Calu3 (cell line): Measurements from ENCODE around the gene MAGI1. TPM values are rescaled to one million over a fixed set of nuclear protein-coding genes. Genes with fewer than 3 reads are reported as not detected.
"Not testable (repeated sequence)": the region's sequence is repeated elsewhere in the genome, so short reads cannot be mapped to it uniquely, and the experiment has no call there.

Experiments
- BruUV-seq: library from RNA; stranded (reverse); fragments of 400-500 nt; replicated peaks from 2 replicates; lab custom pipeline; 2021; lab: Mats Ljungman, UMichigan
- CTCF ChIA-PET: fragments of 300-600 bp; sonication (Branson Sonifier 250); formaldehyde crosslinking; loops from one replicate; lab custom pipeline; 2022; ENCODE audit warnings: antibody characterized with exemption; lab: Charles Lee
- DNase-seq: peaks from one replicate; pipeline ENCODE4 v3.0.0; 2022
- H3K27ac Mint-ChIP-seq: one replicate; pipeline ENCODE4 v1.8.0; 2022; ENCODE audit warnings: mixed read lengths; ENCODE audit not compliant: unreplicated experiment
- H3K27me3 Mint-ChIP-seq: one replicate; pipeline ENCODE4 v1.8.0; 2022; ENCODE audit warnings: mixed read lengths; ENCODE audit not compliant: unreplicated experiment
- H3K36me3 Mint-ChIP-seq: one replicate; pipeline ENCODE4 v1.8.0; 2022; ENCODE audit warnings: mild to moderate bottlenecking, moderate library complexity, mixed read lengths; ENCODE audit not compliant: insufficient read depth, unreplicated experiment
- H3K4me1 Mint-ChIP-seq: one replicate; pipeline ENCODE4 v1.8.0; 2022; ENCODE audit warnings: mild to moderate bottlenecking, low read depth, mixed read lengths; ENCODE audit not compliant: unreplicated experiment
- H3K4me3 Mint-ChIP-seq: one replicate; pipeline ENCODE4 v1.8.0; 2022; ENCODE audit warnings: mild to moderate bottlenecking, low read depth, moderate library complexity, mixed read lengths; ENCODE audit not compliant: unreplicated experiment
- H3K9me3 Mint-ChIP-seq: one replicate; pipeline ENCODE4 v1.8.0; 2022; ENCODE audit warnings: low read depth, mixed read lengths; ENCODE audit not compliant: unreplicated experiment
- intact Hi-C: fragments of 100-400 bp; cut with micrococcal nuclease; formaldehyde crosslinking; loops from one replicate; pipeline ENCODE4 v1.10.0; 2022; ENCODE audit not compliant: unreplicated experiment
- total RNA-seq: library from RNA; stranded (reverse); gene quantifications from 2 replicates; pipeline ENCODE4 v1.2.3, GENCODE V29; 2022
- TF ChIP-seq, protein P1 (sequence below): fragments of 200-600 bp; IDR thresholded peaks from one replicate; pipeline ENCODE4 v1.8.0; 2022; ENCODE audit warnings: antibody characterized with exemption; ENCODE audit not compliant: unreplicated experiment

Gene MAGI1
- total RNA-seq, 1 experiment from 2014 or later, result 76.4 TPM

GRCh38 chr3:65720989-65721737 lies 317.6 kb downstream of the MAGI1 start:
- TF ChIP-seq, protein P1, sequence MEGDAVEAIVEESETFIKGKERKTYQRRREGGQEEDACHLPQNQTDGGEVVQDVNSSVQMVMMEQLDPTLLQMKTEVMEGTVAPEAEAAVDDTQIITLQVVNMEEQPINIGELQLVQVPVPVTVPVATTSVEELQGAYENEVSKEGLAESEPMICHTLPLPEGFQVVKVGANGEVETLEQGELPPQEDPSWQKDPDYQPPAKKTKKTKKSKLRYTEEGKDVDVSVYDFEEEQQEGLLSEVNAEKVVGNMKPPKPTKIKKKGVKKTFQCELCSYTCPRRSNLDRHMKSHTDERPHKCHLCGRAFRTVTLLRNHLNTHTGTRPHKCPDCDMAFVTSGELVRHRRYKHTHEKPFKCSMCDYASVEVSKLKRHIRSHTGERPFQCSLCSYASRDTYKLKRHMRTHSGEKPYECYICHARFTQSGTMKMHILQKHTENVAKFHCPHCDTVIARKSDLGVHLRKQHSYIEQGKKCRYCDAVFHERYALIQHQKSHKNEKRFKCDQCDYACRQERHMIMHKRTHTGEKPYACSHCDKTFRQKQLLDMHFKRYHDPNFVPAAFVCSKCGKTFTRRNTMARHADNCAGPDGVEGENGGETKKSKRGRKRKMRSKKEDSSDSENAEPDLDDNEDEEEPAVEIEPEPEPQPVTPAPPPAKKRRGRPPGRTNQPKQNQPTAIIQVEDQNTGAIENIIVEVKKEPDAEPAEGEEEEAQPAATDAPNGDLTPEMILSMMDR, result no peak
- no TSS peak for BruUV-seq
- Mint-ChIP-seq H3K4me3 (no peak overlapping the region), H3K27ac (no peak overlapping the region), H3K9me3 (no peaks in the 10 kb centered on the region), H3K4me1 (peaks cover 19% of the 10 kb centered on the region), H3K27me3 (no peaks in the 10 kb centered on the region), H3K36me3 (no peaks in the 10 kb centered on the region)
- CTCF ChIA-PET, result no interaction called here
- DNase-seq, result no peak
- intact Hi-C loops, result no loop called here

DNA sequence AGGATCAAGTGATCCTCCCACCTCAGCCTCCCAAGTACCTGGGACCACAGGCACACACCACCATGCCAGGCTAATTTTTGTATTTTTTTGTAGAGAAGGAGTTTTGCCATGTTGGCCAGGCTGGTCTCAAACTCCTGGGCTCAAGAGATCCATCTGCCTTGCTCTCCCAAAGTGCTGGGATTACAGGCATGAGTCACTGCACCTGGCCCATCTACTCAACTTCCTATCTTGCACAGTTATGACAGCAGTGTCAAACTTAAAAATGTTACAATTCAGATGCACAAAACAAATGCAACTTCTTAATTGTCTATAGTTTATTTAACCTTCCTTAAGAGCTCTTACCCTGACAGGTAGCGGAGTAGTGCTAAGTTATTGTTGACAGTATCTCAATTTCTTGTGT lies 319.1 kb downstream of the MAGI1 start:
- CTCF ChIA-PET, DNase-seq, H3K27me3 Mint-ChIP-seq, H3K4me3 Mint-ChIP-seq, H3K9me3 Mint-ChIP-seq, H3K36me3 Mint-ChIP-seq, BruUV-seq, intact Hi-C loops: not testable (repeated sequence)
- H3K4me1 Mint-ChIP-seq, result peaks cover 19% of the 10 kb centered on the region
- peak overlapping the region; percentile 19 for H3K27ac Mint-ChIP-seq

GRCh38 chr3:65717676-65718346 lies 320.9 kb downstream of the MAGI1 start:
- TF ChIP-seq, protein P1, result no peak
- Mint-ChIP-seq H3K9me3 (no peaks in the 10 kb centered on the region), H3K4me1 (peaks cover 19% of the 10 kb centered on the region), H3K27ac (no peak overlapping the region), H3K4me3 (no peak overlapping the region), H3K36me3 (no peaks in the 10 kb centered on the region), H3K27me3 (no peaks in the 10 kb centered on the region)
- no peak for DNase-seq
- CTCF ChIA-PET, result no interaction called here
- intact Hi-C loops, result no loop called here
- no TSS peak for BruUV-seq

DNA sequence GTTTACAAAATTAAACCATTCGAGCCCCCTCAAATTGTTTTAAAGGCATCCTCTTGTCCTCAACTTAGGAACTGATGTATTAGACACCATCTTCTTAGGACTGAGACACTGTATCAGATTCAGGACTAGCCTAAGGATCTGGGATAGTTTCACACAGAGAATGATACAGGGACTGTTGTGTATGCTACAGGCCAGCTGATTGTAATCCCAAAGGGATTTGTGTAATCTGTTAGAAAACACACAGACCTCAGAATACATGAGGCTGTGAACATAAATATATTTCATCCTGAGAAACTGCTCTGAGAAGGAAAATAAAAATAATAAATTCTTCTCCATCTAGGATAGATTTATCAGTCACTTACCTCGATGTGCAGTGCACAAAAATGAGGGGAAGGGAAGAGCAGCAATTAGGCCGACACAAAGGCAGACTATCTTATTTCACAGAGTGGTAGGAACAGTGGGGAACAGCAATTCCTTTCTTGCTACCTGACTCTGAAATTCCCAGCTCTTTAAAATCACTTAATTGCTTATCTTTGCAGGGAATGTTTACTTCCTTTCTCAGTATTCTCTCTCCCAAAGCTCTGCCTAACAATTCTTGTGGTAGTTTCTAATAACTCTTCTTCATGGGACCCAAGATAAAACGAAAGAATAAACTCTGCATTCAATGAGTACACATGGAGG lies 322.5 kb downstream of the MAGI1 start:
- Mint-ChIP-seq H3K9me3 (no peaks in the 10 kb centered on the region), H3K4me3 (no peak overlapping the region), H3K4me1 (peaks cover 19% of the 10 kb centered on the region), H3K27me3 (no peaks in the 10 kb centered on the region), H3K36me3 (no peaks in the 10 kb centered on the region), H3K27ac (no peak overlapping the region)
- no TSS peak for BruUV-seq
- CTCF ChIA-PET, result no interaction called here
- TF ChIP-seq, protein P1, result no peak
- DNase-seq, result no peak
- intact Hi-C loops, result no loop called here
